Neural cell (in vitro differentiated cells): Measurements from ENCODE around the gene MED29. TPM values are rescaled to one million over a fixed set of nuclear protein-coding genes. Genes with fewer than 3 reads are reported as not detected.

ENCODE experiments used
- H2AFZ ChIP-seq: fragments of 200-600, 300-800 bp; sonication (generic), shearing (Covaris generic); 2 replicates; pipeline ENCODE4 v1.6.0; 2014; ENCODE audit warnings: low read depth, mild to moderate bottlenecking, antibody characterized with exemption, low read length, moderate library complexity
- H3F3A ChIP-seq: fragments of 200-600 bp; shearing (Covaris generic); 2 replicates; pipeline ENCODE4 v1.6.1; 2016; ENCODE audit warnings: mild to moderate bottlenecking, moderate library complexity, mixed read lengths, antibody characterized with exemption, low read length; ENCODE audit not compliant: insufficient read depth, poor library complexity, severe bottlenecking
- H3K27ac ChIP-seq: fragments of 200-600, 300-800 bp; sonication (generic), shearing (Covaris generic); 2 replicates; pipeline ENCODE4 v1.5.1; 2014; ENCODE audit warnings: mild to moderate bottlenecking, low read length, moderate library complexity
- H3K27me3 ChIP-seq: fragments of 300-800, 200-600 bp; sonication (generic), shearing (Covaris generic); 2 replicates; pipeline ENCODE4 v1.6.0; 2014; ENCODE audit warnings: mild to moderate bottlenecking, low read depth, low read length, moderate library complexity; ENCODE audit not compliant: insufficient read depth
- H3K36me3 ChIP-seq: fragments of 300-800, 200-600 bp; sonication (generic), shearing (Covaris generic); 2 replicates; pipeline ENCODE4 v1.5.1; 2014; ENCODE audit warnings: mild to moderate bottlenecking, antibody characterized with exemption, low read length, moderate library complexity; ENCODE audit not compliant: insufficient read depth
- H3K4me2 ChIP-seq: fragments of 300-800, 200-600 bp; sonication (generic), shearing (Covaris generic); 2 replicates; pipeline ENCODE4 v1.6.0; 2014; ENCODE audit warnings: mild to moderate bottlenecking, low read length
- H3K4me3 ChIP-seq: fragments of 300-800, 200-600 bp; sonication (generic), shearing (Covaris generic); 2 replicates; pipeline ENCODE4 v1.5.1; 2014; ENCODE audit warnings: mild to moderate bottlenecking, low read length, moderate library complexity
- H3K79me2 ChIP-seq: fragments of 200-600 bp; shearing (Covaris generic); replicated peaks from 2 replicates; pipeline ENCODE4 v1.6.0; 2014; ENCODE audit warnings: mild to moderate bottlenecking, low read length, moderate library complexity; ENCODE audit not compliant: insufficient read depth
- H3K9ac ChIP-seq: fragments of 300-800, 200-600 bp; sonication (generic), shearing (Covaris generic); 2 replicates; pipeline ENCODE4 v1.6.1; 2016; ENCODE audit warnings: mild to moderate bottlenecking, low read length, mixed read lengths
- H3K9me2 ChIP-seq: fragments of 200-600 bp; shearing (Covaris generic); 2 replicates; pipeline ENCODE4 v1.6.1; 2016; ENCODE audit warnings: mild to moderate bottlenecking, low read length, mixed read lengths; ENCODE audit not compliant: insufficient read depth
- H3K9me3 ChIP-seq: fragments of 200-600, 300-800 bp; sonication (generic), shearing (Covaris generic); 2 replicates; pipeline ENCODE4 v1.6.1; 2016; ENCODE audit warnings: mild to moderate bottlenecking, mixed run types, low read length, moderate library complexity, mixed read lengths
- H4K20me1 ChIP-seq: fragments of 200-600 bp; shearing (Covaris generic); 2 replicates; pipeline ENCODE4 v1.6.1; 2016; ENCODE audit warnings: mild to moderate bottlenecking, mixed run types; ENCODE audit not compliant: insufficient read depth
- CTCF ChIP-seq: fragments of 450-650 bp; IDR thresholded peaks from 2 replicates; pipeline ENCODE4 v1.5.1; 2014; ENCODE audit warnings: antibody characterized with exemption, mild to moderate bottlenecking, moderate library complexity; ENCODE audit not compliant: poor library complexity, severe bottlenecking
- EP300 ChIP-seq: fragments of 450-650 bp; conservative IDR thresholded peaks from 2 replicates; pipeline ENCODE4 v1.6.1; 2014; ENCODE audit warnings: antibody characterized with exemption, mild to moderate bottlenecking, moderate library complexity; ENCODE audit not compliant: poor library complexity, severe bottlenecking
- EZH2 ChIP-seq: fragments of 200-600, 300-800 bp; shearing (Covaris generic), sonication (generic); IDR thresholded peaks from 2 replicates; pipeline ENCODE4 v1.6.1; 2014; ENCODE audit warnings: antibody characterized with exemption, low read length, borderline replicate concordance, mild to moderate bottlenecking; ENCODE audit not compliant: insufficient read depth, poor library complexity, severe bottlenecking
- MXI1 ChIP-seq: fragments of 450-650 bp; conservative IDR thresholded peaks from 2 replicates; pipeline ENCODE4 v1.6.1; 2014; ENCODE audit warnings: antibody characterized with exemption, mild to moderate bottlenecking; ENCODE audit not compliant: poor library complexity, severe bottlenecking
- POLR2AphosphoS5 ChIP-seq: IDR thresholded peaks from 2 replicates; pipeline ENCODE4 v1.6.1; 2012
- RAD21 ChIP-seq: fragments of 450-650 bp; conservative IDR thresholded peaks from 2 replicates; pipeline ENCODE4 v1.6.1; 2014; ENCODE audit warnings: antibody characterized with exemption, mild to moderate bottlenecking, moderate library complexity
- REST ChIP-seq: IDR thresholded peaks from 2 replicates; pipeline ENCODE4 v1.6.1; 2012; ENCODE audit warnings: borderline replicate concordance
- SMC3 ChIP-seq: fragments of 450-650 bp; conservative IDR thresholded peaks from 2 replicates; pipeline ENCODE4 v1.6.1; 2014; ENCODE audit warnings: antibody characterized with exemption, mild to moderate bottlenecking, moderate library complexity; ENCODE audit not compliant: poor library complexity
- TAF1 ChIP-seq: IDR thresholded peaks from 2 replicates; pipeline ENCODE4 v1.6.1; 2012; ENCODE audit warnings: low read depth
- polyA plus RNA-seq: library from polyadenylated mRNA; depleted of rRNA; stranded (reverse); fragments of >200 nt; gene quantifications from 2 replicates; pipeline ENCODE4 v1.2.3, GENCODE V29; 2014

MED29 gene
- polyA plus RNA-seq, 1 donor from 2014 or later: 39.5 TPM

GRCh38 chr19:39424934-39425333 is 33.8 kb downstream of the MED29 start:
- Histone ChIP-seq H3K27ac (no peak overlapping the region), H3K9me3 (no peaks in the 10 kb centered on the region), H3K79me2 (no peaks in the 10 kb centered on the region), H3F3A (no peaks in the 10 kb centered on the region), H3K9ac (no peak overlapping the region), H3K4me2 (no peak overlapping the region), H3K36me3 (no peaks in the 10 kb centered on the region), H3K4me3 (no peak overlapping the region), H4K20me1 (no peaks in the 10 kb centered on the region), H2AFZ (no peak overlapping the region), H3K27me3 (no peaks in the 10 kb centered on the region), H3K9me2 (no peaks in the 10 kb centered on the region)
- TF ChIP-seq RAD21 (no peak), EZH2 (no peak), TAF1 (no peak), POLR2AphosphoS5 (no peak), MXI1 (no peak), EP300 (no peak), SMC3 (no peak)

GRCh38 chr19:39425744-39426143 is 34.6 kb downstream of the MED29 start:
- H3K9me3 ChIP-seq: no peaks in the 10 kb centered on the region
- no peaks in the 10 kb centered on the region for H3F3A ChIP-seq
- no peak for TF ChIP-seq EP300
- no peak for TF ChIP-seq POLR2AphosphoS5
- TF ChIP-seq EZH2: no peak
- TF ChIP-seq MXI1: no peak
- TF ChIP-seq RAD21: no peak
- no peak for TF ChIP-seq SMC3
- TF ChIP-seq REST: no peak
- TF ChIP-seq TAF1: no peak
- no peak for TF ChIP-seq CTCF
- no peaks in the 10 kb centered on the region for H3K36me3 ChIP-seq
- H3K79me2 ChIP-seq: no peaks in the 10 kb centered on the region
- no peak overlapping the region for H3K27ac ChIP-seq
- no peak overlapping the region for H3K9ac ChIP-seq
- no peaks in the 10 kb centered on the region for H3K9me2 ChIP-seq
- H3K27me3 ChIP-seq: no peaks in the 10 kb centered on the region
- no peak overlapping the region for H3K4me3 ChIP-seq
- H3K4me2 ChIP-seq: no peak overlapping the region
- no peak overlapping the region for H2AFZ ChIP-seq
- H4K20me1 ChIP-seq: no peaks in the 10 kb centered on the region
